ENCODE data around the gene GCC2.

GCC2 gene

DNA sequence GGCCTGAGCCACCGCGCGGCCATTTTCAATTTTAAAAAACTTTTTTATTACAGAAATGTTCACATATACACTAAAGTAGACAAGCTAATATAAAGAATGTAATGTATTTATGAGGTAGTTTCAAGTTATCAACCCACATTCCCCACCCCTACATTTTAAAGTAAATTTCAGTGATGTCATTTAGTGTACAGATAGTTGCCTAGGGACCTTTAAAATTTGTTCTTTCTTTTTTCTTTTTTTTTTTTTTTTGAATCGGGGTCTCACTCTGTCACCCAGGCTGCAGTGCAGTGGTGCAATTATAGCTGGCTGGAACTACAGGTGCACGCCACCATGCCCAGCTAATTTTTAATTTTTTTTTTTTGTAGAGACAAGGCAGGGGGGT, 82.7 kb downstream of the GCC2 start:
- no peak for FAIRE-seq
- no peak for DNase-seq (ENCODE audit: insufficient read length, low spot score)
- TF ChIP-seq POLR2A (IDR thresholded peaks at IDR 0.05; ENCODE audit: low read depth, low read length): no peak

- FAIRE-seq (peak; percentile 23), DNase-seq (ENCODE audit: insufficient read length, low spot score) (peak; percentile 78)
- peak; percentile 89 for TF ChIP-seq POLR2A (IDR thresholded peaks at IDR 0.05; ENCODE audit: low read depth, low read length)
Measured at GRCh38 chr2:108533832-108534583, 85.0 kb downstream of the GCC2 start, which contains the start of gene LIMS1. TSS of gene LIMS1 (plus strand) at chr2:108534470. CDS start at chr2:108534563, 93 bp downstream.

DNA sequence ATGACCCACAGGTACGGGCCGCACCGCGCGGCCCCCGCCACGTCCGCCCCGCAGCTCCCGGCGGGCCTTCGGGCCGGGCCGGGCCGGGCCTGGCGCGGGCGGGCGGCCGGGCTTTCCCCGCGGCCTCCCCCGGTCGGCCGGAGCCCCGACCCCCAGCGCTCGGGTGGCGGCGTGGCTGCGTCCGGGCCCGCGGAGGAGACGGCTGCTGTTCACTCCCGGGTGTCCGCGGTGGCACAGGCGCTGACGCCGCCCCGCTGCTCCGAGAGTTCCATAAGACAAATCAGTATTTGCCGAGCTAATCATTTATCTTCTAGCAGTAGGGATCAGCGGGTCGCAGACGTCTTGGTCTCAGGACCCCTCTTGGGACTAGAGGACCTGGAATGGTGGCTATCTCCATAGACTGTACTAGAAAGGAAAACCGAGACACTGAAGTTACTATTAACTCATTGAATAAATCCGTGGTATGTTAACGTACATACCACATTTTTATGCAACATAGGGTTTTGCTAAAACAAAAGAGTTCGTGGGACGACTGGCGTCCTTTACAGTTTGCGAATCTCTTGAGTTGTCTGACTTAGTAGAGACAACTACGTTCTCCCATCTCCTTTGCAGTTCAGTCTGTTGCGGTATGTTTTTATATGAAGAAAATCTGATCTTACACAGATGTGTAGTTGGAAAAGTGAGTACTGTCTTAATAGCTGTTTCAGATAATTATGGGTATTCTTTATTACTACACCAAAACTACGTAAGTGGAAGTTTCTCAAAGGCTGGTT, 85.8 kb downstream of the GCC2 start:
- no peak for TF ChIP-seq POLR2A (IDR thresholded peaks at IDR 0.05; ENCODE audit: low read depth, low read length)
- FAIRE-seq (no peak), DNase-seq (ENCODE audit: insufficient read length, low spot score) (peak; percentile 27)

DNA sequence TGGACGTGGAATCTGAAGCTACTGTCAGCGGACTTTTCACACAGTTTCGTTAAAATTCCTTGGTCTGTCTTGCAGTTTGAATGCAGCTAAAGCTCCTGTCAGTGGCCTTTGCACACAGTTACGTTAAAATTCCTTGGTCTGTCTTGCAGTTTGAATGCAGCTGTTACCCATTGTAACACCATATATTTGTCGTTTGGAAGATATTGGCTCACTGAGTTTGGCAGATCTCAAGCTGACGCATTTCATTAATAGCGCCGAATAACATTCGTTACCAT, 86.3 kb downstream of the GCC2 start:
- peak; percentile 6 for FAIRE-seq
- DNase-seq (ENCODE audit: insufficient read length, low spot score): no peak
- no peak for TF ChIP-seq POLR2A (IDR thresholded peaks at IDR 0.05; ENCODE audit: low read depth, low read length)

- no peak for TF ChIP-seq POLR2A (IDR thresholded peaks at IDR 0.05; ENCODE audit: low read depth, low read length)
- FAIRE-seq (peak; percentile 58), DNase-seq (ENCODE audit: insufficient read length, low spot score) (no peak)
Measured at GRCh38 chr2:108536133-108536780, 87.3 kb downstream of the GCC2 start.

DNA sequence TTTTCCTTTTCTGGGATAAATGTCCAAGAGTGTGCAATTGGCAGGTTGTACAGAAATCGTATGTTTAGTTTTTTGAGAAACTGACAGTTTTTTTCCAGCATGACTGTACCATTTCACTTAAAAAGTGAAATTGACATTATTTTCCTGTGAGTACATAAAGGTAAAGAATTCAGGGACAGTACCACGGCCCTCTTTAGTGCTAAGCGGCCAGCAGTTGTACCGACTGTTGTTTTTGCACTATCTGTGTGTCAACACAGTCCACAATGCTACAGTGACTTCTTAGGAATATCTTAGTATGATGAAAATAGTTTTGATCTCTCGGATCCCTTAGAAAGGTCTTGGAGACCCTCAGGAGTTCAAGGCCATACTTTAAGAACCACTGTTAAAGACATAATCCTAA, 87.9 kb downstream of the GCC2 start:
- no peak for FAIRE-seq
- no peak for DNase-seq (ENCODE audit: insufficient read length, low spot score)
- no peak for TF ChIP-seq POLR2A (IDR thresholded peaks at IDR 0.05; ENCODE audit: low read depth, low read length)

DNA sequence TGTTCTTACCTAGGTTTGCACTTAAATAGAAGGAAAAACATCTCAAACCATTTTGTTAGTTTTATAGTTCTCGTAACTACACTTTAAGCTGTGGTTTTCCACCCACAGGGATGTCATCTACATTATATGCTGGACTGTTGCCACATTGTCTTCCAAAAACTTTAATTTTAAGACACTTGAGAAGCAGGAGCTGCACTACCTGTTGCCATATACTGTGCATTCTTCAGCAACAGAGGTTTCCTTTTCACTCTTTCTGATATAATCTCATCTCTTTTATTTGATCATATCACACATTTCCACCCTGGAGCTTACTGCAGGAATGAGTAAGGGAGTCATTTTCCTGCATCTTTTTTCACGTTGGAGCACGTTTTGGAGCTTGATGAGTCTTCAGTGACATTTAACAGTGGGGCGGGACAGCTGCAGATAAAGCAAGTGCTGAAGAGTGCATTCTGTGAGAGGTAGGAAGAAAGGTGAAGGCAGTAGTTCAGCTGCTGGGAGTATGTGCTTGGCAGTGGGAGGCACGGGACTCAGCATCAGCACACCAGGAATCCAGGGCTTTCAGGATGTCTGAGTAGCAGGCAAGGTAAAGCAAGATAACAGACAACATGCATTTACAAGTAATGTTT, 89.1 kb downstream of the GCC2 start:
- no peak for TF ChIP-seq POLR2A (IDR thresholded peaks at IDR 0.05; ENCODE audit: low read depth, low read length)
- no peak for FAIRE-seq
- DNase-seq (ENCODE audit: insufficient read length, low spot score): no peak

DNA sequence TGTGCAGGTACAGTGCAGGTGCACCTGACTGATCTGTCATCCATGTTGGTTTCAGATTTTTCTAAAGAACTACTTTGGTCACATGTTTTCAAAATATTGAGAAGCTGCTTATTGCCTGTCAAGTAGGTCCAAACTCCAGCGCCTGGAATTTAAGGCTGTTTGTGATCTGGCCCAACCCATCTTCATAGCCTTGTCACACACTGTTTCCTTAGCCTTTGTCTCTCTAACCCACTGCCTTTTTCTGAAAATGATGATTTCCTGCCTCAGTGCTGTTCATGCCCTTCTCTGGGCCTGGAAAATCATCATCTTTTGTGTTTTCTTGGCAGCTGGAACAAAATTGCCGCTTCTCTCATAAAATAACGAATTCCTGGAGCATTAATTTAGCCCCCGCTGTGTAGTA, 92.4 kb downstream of the GCC2 start:
- DNase-seq (ENCODE audit: insufficient read length, low spot score) (no peak), FAIRE-seq (no peak)

GRCh38 chr2:108542071-108542470, 93.1 kb downstream of the GCC2 start:
- TF ChIP-seq POLR2A (IDR thresholded peaks at IDR 0.05; ENCODE audit: low read depth, low read length): no peak
- DNase-seq (ENCODE audit: insufficient read length, low spot score) (no peak), FAIRE-seq (no peak)

More for the DNA sequence above, 92.4 kb downstream of the GCC2 start:
- no peak for TF ChIP-seq POLR2A (IDR thresholded peaks at IDR 0.05; ENCODE audit: low read depth, low read length)

DNA sequence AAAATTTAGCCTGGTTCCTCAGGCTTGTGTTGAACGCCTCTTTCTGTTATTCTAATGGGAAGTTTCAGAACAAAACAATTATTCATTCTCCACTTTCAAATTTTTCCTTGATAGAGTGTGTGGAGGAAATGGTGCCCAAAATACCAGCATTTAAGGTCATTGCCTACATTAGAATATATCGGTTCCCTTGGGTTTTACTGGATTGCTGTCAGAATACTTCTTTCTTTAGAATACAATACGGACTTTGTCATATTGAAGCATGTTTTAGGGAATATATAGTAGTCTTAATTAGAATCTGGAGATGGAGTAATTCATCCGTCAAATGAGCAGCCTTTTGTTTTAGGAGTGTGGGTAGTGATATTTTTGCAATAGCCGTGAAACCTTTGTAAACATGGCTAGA, 98.6 kb downstream of the GCC2 start:
- TF ChIP-seq POLR2A (IDR thresholded peaks at IDR 0.05; ENCODE audit: low read depth, low read length): no peak
- DNase-seq (ENCODE audit: insufficient read length, low spot score) (no peak), FAIRE-seq (no peak)

DNA sequence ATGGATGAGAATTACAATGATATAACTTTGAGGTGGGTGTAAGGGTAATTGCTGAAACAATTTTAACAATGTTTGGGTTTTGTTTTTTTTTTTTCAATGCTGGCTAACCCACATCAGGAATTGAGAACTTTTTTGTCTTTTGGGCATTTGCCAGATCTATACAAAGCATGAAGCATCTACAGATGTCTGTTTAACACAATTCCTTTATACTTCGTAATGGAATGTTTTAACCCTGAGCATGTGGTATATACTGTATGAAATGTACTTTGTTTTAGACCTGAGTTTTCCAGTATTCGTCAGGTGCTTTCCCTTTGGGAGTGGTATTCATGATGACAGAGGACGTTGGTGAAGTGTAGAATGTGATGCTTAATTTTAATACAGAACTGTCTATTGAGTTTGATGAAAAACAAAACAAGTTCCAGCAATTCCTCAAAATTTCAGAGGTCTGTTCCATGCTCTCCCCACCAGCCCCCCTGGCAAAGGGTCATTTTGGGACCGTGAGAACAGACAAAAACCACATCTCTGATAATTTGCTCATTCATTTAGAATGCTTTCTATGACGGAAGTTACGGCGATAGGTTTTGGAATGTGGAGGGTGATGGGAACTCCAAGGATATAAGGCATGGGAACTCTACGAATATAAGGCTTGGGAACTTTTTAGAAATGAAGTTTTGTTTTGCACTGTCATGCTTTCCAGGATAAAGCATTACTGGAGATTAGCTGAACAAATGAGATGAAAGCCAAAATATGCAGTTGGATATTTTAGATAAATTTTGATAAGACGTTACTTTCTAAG, 99.4 kb downstream of the GCC2 start:
- DNase-seq (ENCODE audit: insufficient read length, low spot score) (no peak), FAIRE-seq (peak; percentile 23)
- no peak for TF ChIP-seq POLR2A (IDR thresholded peaks at IDR 0.05; ENCODE audit: low read depth, low read length)

- no peak for TF ChIP-seq POLR2A (IDR thresholded peaks at IDR 0.05; ENCODE audit: low read depth, low read length)
- FAIRE-seq (no peak), DNase-seq (ENCODE audit: insufficient read length, low spot score) (no peak)
Measured at GRCh38 chr2:108552566-108552965, 103.6 kb downstream of the GCC2 start.

- FAIRE-seq: no peak
- no peak for DNase-seq (ENCODE audit: insufficient read length, low spot score)
- no peak for TF ChIP-seq POLR2A (IDR thresholded peaks at IDR 0.05; ENCODE audit: low read depth, low read length)
Measured at GRCh38 chr2:108553209-108553919, 104.4 kb downstream of the GCC2 start.

Measured in H54 (cell line).